Sciatic nerve (tissue), 2 donors: Measurements from ENCODE around the gene ASB15. TPM values are rescaled to one million over a fixed set of nuclear protein-coding genes. Genes with fewer than 3 reads are reported as not detected.

Source experiments
- ATAC-seq: fragments of 200-7000 bp; cut with Tn5 transposase; one replicate; pipeline ENCODE4 v1.9.1; 2020; ENCODE audit warnings: mild to moderate bottlenecking, moderate library complexity
- DNase-seq: peaks from one replicate; pipeline ENCODE4 v3.0.0-alpha.2; 2020; ENCODE audit warnings: low spot score
- intact Hi-C: fragments of 100-400 bp; cut with DNase I; formaldehyde crosslinking; loops from one replicate; pipeline ENCODE4 v1.14.2; 2022
- total RNA-seq: library from RNA; stranded (reverse); fragmentation: NEBNext Ultra II Directional; extraction: Animal tissue kit (Norgen Biotek cat#: 25700); gene quantifications from one replicate; pipeline ENCODE4 v1.2.1, GENCODE V29; 2021
- donor health status: DM: no; HTN: no; CAD: no.
- donor health status: DM: no; HTN: no; CAD: no.

ASB15 gene
- total RNA-seq, 1 donor from 2014 or later, result not detected

DNA sequence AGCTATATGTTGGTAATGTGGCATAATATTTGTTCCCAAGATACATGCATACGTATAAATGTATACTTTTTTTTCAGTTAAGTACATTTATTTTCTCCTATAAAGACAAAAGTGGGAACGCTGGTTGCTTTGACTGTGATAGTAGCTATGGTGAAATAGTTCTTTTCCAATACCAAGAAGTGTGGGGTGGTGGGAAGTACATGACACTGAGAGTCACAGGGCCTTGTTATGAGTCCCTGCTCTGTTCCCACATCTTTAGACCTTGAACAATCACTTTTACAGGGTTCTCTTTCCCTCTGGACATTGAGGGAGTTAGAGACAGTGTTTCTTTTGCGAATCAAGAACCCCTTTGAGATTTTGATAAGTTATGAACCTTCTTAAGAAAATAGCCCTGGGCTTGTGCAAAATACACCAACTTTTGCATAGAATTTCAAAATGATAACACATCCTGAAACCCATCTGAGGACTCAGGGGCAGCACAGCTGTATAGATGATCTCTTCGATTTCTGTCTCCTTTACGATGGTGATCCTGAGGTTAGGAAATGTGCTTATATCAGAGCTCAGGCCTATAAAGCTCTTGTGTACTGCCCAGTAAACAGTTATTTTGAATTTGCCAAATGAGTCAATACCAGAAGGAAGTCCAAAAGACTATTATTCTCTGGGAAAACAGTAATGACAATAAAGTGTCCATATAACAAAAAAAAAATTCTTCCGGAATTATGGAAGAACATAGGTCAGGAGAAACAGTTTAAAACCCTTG, 55.1 kb downstream of the ASB15 start:
- no peak for ATAC-seq
- intact Hi-C loops, result no loop called here

DNA sequence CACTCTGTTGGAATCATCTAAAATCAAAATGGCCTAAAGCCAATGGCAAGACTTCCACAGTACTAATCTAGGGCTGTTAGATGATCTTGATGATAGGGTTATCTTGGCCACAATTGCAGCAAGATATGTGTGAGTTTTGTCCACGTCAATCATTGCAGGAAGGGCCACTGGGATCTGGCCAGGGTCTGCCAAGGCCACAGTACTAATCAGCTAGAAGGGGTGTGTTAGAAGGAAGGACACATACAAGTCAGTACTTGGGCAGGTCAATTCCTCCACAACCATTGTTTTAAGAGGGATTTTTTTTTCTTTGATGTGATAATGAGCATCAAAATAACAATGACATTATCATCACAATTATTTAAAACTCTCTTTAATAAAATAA, 55.7 kb downstream of the ASB15 start:
- intact Hi-C loops, result no loop called here
- ATAC-seq (no peak), DNase-seq (no peak)

More for the DNA sequence above, 55.1 kb downstream of the ASB15 start:
- no peak for DNase-seq

DNA sequence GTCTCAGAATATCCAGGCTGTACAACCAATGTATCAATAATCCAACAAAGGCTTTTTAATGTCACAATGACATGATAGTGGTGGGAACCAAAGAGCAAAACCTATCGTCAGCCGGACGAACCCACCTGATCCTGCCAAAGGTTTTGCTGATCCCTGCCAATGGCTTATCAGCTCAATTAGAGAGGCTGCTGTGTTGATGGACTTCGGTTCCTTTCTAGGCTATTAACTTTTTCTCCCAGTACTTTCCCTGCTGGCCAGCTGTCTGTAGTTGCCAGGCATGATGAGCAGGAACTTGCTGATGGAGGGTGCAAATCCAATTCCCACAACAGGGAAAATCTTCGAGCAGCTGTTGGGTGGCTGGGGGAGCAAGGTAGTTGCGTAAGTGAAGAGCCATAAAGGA, 56.4 kb downstream of the ASB15 start:
- DNase-seq (no peak), ATAC-seq (no peak)
- intact Hi-C loops, result no loop called here

DNA sequence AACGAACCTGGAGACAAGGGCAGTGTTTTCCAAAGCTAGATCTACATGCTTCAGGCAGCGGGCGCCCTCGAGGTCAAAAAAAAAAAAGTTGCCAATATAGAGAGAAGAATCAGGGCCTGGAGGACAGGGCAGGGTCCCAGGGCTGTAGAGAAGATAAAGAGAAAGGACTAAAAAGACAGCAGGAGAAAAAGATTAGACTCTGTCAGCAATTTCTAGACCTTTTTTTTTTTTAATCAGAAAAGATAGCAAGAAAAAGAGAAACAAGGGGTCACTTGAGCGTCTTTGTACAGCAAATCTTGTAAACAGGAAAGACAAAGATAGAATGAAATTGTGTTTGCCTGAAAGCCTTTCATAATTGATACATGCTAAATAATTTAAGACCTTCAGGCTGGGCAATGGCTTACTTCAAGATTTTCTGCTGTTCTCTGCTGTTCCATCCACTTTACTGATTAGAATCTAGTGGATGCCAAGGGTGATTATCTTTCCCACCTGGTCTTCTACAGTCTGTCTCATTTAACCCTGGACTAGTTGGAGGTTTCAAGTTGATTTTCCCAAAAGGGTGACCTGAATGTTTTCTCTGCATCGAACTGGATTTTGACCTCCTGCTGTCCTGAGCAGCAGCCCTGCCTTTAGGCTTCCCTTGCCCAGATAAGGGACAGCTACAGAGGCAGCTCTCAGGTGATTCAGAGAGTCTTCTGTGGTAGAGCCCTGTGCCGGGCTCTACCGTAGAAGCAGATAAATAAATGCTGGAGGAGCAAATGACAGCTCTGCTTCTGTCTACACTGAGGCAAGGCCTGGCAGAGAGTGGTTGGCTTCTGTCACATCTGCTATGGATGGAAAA, 59.1 kb downstream of the ASB15 start:
- no peak for ATAC-seq
- DNase-seq, result no peak
- intact Hi-C loops, result no loop called here

DNA sequence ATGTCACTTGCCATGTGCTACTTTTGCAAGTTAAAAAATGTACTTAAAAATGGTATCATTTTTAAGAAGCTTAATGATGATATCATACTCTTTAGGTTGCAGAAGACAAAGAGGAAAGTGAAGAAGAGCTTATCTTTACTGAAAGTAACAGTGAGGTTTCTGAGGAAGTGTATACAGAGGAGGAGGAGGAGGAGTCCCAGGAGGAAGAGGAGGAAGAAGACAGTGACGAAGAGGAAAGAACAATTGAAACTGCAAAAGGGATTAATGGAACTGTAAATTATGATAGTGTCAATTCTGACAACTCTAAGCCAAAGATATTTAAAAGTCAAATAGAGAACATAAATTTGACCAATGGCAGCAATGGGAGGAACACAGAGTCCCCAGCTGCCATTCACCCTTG, 60.1 kb downstream of the ASB15 start:
- DNase-seq (no peak), ATAC-seq (no peak)
- intact Hi-C loops, result no loop called here

DNA sequence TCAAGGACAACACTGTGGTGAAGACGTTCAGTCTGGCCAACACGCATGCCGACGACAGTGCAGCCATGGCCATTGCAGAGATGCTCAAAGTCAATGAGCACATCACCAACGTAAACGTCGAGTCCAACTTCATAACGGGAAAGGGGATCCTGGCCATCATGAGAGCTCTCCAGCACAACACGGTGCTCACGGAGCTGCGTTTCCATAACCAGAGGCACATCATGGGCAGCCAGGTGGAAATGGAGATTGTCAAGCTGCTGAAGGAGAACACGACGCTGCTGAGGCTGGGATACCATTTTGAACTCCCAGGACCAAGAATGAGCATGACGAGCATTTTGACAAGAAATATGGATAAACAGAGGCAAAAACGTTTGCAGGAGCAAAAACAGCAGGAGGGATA, 60.7 kb downstream of the ASB15 start:
- DNase-seq (no peak), ATAC-seq (no peak)
- intact Hi-C loops, result no loop called here

DNA sequence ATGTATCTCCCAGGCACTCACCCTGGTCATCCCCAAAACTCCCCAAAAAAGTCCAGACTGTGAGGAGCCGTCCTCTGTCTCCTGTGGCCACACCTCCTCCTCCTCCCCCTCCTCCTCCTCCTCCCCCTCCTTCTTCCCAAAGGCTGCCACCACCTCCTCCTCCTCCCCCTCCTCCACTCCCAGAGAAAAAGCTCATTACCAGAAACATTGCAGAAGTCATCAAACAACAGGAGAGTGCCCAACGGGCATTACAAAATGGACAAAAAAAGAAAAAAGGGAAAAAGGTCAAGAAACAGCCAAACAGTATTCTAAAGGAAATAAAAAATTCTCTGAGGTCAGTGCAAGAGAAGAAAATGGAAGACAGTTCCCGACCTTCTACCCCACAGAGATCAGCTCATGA, 61.1 kb downstream of the ASB15 start:
- intact Hi-C loops, result no loop called here
- ATAC-seq, result no peak

DNA sequence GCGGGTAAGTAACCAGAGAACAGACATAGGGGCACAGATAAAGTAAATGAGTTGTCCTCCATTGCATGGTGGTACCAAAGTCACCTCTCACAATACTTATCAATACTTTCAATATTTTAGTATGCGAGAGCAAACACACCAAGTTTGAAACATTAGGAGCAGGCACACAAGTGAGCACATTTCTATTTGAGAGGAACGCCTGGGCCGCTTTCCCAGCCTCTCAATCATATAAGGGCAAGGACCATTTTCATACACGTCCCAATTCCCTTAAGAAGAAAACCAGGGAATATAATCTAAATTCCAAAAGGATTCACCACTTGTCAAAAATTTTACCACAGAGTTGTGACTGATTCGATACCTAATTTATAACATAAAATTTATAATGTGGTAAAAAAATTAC, 61.6 kb downstream of the ASB15 start:
- intact Hi-C loops, result no loop called here
- DNase-seq (no peak), ATAC-seq (no peak)

More for the DNA sequence above, 61.1 kb downstream of the ASB15 start:
- no peak for DNase-seq

DNA sequence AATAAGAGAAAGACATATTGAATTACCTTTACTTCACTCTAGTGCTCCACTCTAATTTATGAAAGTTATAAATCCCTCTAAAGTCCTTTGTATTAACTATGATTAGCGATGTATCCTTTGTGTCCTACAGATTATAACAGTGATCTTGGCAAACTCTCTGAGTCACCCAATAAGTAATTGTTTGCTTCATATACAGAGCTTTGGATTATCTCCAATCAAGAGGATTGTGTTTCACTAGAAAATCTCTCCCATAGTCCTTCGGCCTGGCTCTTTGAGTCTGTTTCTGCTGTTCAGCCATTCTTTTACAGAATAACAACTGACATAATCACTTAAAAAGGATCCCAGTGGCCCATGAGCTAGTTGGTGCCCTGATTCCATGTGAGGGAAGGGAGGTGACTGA, 63.5 kb downstream of the ASB15 start:
- DNase-seq (no peak), ATAC-seq (no peak)
- intact Hi-C loops, result no loop called here

DNA sequence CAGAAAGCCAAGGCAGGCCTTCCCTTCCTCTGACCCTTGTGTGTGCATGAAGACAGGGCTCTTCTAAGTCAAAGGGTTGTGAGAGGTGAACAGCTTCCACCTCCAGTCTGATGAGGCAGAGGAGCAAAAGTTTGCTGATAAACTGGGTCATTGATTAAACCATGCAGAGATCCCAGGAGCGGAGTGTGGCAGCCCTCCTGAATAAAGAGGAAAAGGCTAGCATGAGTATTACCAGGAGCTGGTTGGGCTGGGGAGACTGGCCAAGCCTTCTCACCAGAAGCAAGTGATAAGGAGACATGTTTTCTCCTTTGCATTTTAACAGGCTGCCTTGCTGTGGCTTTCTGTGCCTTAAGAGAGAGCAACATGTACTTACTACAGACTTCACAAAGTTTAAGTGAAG, 64.3 kb downstream of the ASB15 start:
- ATAC-seq (no peak), DNase-seq (no peak)
- intact Hi-C loops, result no loop called here

DNA sequence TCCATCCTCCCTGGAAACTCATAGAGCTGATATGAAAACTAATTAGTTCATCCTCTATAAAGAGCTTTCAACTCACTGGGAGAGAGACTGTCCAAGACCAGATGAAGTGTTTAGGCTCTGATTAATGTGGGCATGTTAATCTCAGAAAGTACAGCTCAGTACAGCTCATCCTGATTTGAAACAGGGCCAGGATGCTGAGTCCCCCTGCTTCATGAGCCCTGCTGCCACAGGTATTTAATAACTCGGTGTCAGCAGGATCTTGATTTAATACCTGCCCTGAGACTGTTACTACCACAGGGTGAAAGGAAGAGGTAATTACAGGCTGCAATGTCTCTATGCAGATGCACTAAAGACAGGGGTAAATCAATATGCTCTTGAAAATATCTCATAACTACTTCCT, 64.9 kb downstream of the ASB15 start:
- DNase-seq (no peak), ATAC-seq (no peak)
- intact Hi-C loops, result no loop called here

DNA sequence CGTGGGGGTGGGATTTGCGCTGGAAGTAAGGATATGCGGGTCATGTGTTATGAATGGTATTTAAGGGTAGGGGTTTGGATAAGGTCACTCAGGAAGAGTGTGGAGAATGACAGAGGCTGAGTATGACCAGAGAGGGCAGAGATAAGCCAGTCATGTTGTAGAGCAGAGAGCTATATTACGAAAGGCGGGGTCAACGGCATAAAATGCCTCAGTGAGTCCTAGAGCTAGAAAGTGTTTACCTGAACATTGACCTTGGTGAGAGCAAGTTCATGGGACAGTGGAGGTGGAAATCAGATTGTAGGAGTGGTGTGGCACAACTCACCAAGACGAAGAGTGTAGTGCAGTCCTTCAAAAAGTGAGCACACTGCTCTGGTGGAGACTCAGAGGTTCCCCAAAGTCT, 67.9 kb downstream of the ASB15 start:
- intact Hi-C loops, result no loop called here
- DNase-seq, result no peak
- ATAC-seq, result no peak

DNA sequence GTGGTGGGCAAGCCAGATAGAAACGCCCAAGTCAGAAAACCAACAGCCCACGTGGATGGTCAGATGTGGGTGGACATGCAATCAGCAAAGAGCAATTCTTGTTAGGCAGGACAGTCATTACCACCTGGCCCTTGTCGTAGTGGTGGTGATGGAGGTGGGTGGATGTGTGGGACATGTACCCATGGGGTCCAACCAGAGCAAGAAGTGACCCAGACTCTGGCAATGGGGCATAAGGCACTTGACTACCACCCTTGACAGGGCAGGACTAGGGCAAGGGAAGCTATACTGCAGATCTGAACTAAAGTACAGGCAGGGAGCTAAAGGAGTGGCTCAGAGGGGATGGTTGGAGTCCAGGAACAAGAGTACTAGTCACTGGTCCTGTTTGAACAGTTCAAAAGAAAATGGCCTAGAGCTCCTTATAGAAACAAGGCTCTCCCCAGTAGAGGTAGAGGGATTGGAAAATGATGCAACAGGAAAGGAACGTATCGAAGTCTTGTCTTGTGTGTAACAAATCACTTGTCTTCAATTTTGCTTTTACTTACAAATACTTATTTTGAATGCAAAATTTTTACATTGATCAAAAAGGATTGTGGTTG, 71.6 kb downstream of the ASB15 start:
- intact Hi-C loops, result loop anchor here (10.0 kb wide), 1 partner anchor 188 kb away; no protein-coding TSS in a partner anchor
- ATAC-seq, result no peak

DNA sequence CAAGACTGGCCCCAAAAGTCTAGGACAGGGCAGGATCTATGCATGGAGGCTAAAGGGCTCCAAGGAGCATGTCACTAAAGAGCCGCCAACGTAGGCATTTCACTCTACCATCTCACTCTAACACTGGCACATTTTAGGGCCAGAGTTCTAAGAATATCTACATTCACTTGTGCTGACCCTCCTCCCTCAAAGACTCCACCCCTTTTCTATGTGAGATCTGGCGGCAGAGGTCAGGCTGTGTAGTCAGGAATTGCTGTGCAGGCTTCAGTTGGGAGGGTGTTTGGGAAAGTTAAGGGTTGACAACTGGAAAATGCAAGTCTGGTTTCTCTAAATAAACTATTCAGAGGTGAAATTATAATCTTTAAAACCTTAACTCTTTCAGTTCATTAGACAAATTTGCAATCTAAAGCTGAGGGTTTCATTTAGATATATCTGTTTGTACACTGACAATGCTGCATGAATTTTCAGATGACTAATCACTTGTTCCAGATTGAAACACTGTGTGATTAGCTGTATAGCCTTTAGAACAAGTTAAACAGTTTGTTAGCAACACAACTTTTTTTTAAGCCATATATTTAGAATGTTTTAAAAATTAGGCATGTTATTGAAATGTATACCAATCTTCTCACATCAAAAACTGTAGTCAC, 72.3 kb downstream of the ASB15 start:
- DNase-seq (no peak), ATAC-seq (no peak)
- intact Hi-C loops, result loop anchor here (10.0 kb wide), 1 partner anchor 189 kb away; no protein-coding TSS in a partner anchor

More for the DNA sequence above, 71.6 kb downstream of the ASB15 start:
- no peak for DNase-seq

DNA sequence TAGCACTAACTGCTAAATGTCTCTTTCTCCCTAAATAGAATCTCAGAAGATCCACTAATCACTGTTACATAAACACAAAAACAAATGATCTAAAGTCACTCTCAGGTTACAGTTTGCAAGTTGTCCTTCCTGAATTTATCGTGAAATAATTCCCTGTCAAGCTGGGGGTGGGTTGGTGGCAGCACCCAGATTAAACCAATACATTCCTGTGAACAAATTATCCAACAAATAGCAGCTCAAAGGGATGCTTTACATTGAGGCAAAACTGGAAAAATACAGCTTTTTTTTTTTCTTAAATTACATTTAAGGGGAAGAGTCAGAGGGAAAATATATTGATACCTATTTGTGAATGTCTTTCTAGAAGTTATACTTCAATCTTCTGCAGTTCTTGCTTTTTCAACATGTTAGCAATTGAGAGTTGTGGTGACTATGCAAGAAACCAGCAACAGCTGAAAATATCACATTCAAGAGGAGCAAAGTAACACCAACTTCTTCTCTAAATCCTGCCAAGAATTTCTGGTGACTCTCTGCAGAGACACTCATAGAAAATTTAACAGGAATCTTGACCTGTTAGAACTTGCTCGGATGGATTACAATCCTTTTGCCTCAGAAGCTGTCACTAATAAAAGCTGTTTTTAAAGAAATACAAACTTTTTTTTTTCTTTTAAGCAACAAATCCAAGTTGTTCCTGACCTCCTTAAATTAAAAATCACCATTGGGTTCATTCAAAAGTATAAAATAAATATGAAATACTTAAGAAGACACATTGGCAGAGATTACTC, 73.0 kb downstream of the ASB15 start:
- DNase-seq, result no peak
- intact Hi-C loops, result loop anchor here (10.0 kb wide), 1 partner anchor 190 kb away; no protein-coding TSS in a partner anchor
- ATAC-seq, result peak; percentile 79

DNA sequence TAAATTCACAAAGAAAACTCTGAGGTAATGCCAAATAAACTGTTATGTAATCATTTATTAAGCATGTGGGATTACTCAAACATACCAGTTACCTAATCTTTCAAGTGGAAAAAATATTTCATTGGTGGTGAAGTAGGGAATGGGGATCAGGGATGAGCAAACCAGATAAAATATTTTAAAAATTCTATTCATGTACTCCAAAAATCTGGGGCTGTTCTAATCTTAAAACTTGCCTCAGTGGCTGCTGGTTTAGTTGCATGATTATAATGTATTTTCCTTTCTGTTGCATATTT, 73.5 kb downstream of the ASB15 start:
- no peak for DNase-seq
- peak; percentile 81 for ATAC-seq
- intact Hi-C loops, result loop anchor here (10.0 kb wide), 1 partner anchor 190 kb away; no protein-coding TSS in a partner anchor

DNA sequence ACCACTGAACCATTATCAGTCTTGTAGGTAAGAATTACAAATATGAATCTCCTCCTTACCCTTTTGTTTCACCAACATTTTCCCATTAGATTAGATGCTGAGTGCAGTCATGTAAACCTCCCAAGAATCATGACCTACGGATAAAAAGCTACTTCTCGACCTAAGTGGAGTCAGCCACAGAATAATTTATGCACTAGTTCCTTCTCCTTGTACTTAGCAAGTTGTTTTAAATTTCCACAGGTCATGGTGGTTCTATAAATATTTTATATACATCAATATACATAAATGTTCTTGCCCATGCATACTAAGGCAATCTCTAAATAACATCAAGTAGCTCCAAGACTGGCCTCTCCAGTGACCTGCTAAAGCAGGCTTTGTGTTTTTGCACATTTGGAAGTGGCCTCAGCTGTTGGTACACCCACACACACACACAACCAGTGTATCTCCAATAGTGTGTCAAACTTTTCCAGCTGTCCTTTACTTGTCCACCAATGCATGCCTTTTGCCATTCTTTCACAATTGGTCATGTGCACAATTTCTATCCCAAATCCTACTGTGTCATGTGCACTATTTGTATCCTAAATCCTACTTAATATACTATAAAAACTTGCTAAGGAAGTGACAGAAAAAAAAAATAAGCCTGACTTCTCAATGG, 75.6 kb downstream of the ASB15 start:
- intact Hi-C loops, result loop anchor here (10.0 kb wide), 1 partner anchor 192 kb away; no protein-coding TSS in a partner anchor
- ATAC-seq (no peak), DNase-seq (no peak)

DNA sequence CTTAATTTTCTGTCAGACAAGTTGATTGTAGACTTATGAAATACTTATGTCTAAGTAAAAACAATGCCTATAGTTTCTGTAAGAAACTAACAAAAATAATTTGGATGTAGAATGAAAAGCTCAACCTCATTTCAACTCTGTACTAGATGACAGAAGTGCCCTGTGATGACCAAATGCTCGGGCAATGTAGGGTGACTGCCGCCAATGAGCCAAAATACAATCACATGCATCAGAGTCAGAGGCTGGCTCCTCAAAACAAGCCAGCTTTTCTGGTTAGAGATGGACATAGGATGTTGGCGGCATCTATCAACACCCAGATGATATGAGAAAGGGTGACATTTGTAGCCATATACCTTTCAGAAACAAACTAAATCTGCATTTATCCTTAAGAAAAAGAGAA, 78.0 kb downstream of the ASB15 start:
- DNase-seq (no peak), ATAC-seq (no peak)
- intact Hi-C loops, result loop anchor here (10.0 kb wide), 1 partner anchor 195 kb away; no protein-coding TSS in a partner anchor
